Neural cell (in vitro differentiated cells): ENCODE measurements around the gene RBM33. TPM values are rescaled to one million over a fixed set of nuclear protein-coding genes. Genes with fewer than 3 reads are reported as not detected.

Source experiments
- H2AFZ ChIP-seq: fragments of 200-600, 300-800 bp; sonication (generic), shearing (Covaris generic); 2 replicates; pipeline ENCODE4 v1.6.0; 2014; ENCODE audit warnings: low read depth, mild to moderate bottlenecking, antibody characterized with exemption, low read length, moderate library complexity
- H3F3A ChIP-seq: fragments of 200-600 bp; shearing (Covaris generic); 2 replicates; pipeline ENCODE4 v1.6.1; 2016; ENCODE audit warnings: mild to moderate bottlenecking, moderate library complexity, mixed read lengths, antibody characterized with exemption, low read length; ENCODE audit not compliant: insufficient read depth, poor library complexity, severe bottlenecking
- H3K27ac ChIP-seq: fragments of 200-600, 300-800 bp; sonication (generic), shearing (Covaris generic); 2 replicates; pipeline ENCODE4 v1.5.1; 2014; ENCODE audit warnings: mild to moderate bottlenecking, low read length, moderate library complexity
- H3K27me3 ChIP-seq: fragments of 300-800, 200-600 bp; sonication (generic), shearing (Covaris generic); 2 replicates; pipeline ENCODE4 v1.6.0; 2014; ENCODE audit warnings: mild to moderate bottlenecking, low read depth, low read length, moderate library complexity; ENCODE audit not compliant: insufficient read depth
- H3K36me3 ChIP-seq: fragments of 300-800, 200-600 bp; sonication (generic), shearing (Covaris generic); 2 replicates; pipeline ENCODE4 v1.5.1; 2014; ENCODE audit warnings: mild to moderate bottlenecking, antibody characterized with exemption, low read length, moderate library complexity; ENCODE audit not compliant: insufficient read depth
- H3K4me2 ChIP-seq: fragments of 300-800, 200-600 bp; sonication (generic), shearing (Covaris generic); 2 replicates; pipeline ENCODE4 v1.6.0; 2014; ENCODE audit warnings: mild to moderate bottlenecking, low read length
- H3K4me3 ChIP-seq: fragments of 300-800, 200-600 bp; sonication (generic), shearing (Covaris generic); 2 replicates; pipeline ENCODE4 v1.5.1; 2014; ENCODE audit warnings: mild to moderate bottlenecking, low read length, moderate library complexity
- H3K79me2 ChIP-seq: fragments of 200-600 bp; shearing (Covaris generic); replicated peaks from 2 replicates; pipeline ENCODE4 v1.6.0; 2014; ENCODE audit warnings: mild to moderate bottlenecking, low read length, moderate library complexity; ENCODE audit not compliant: insufficient read depth
- H3K9ac ChIP-seq: fragments of 300-800, 200-600 bp; sonication (generic), shearing (Covaris generic); 2 replicates; pipeline ENCODE4 v1.6.1; 2016; ENCODE audit warnings: mild to moderate bottlenecking, low read length, mixed read lengths
- H3K9me2 ChIP-seq: fragments of 200-600 bp; shearing (Covaris generic); 2 replicates; pipeline ENCODE4 v1.6.1; 2016; ENCODE audit warnings: mild to moderate bottlenecking, low read length, mixed read lengths; ENCODE audit not compliant: insufficient read depth
- H3K9me3 ChIP-seq: fragments of 200-600, 300-800 bp; sonication (generic), shearing (Covaris generic); 2 replicates; pipeline ENCODE4 v1.6.1; 2016; ENCODE audit warnings: mild to moderate bottlenecking, mixed run types, low read length, moderate library complexity, mixed read lengths
- H4K20me1 ChIP-seq: fragments of 200-600 bp; shearing (Covaris generic); 2 replicates; pipeline ENCODE4 v1.6.1; 2016; ENCODE audit warnings: mild to moderate bottlenecking, mixed run types; ENCODE audit not compliant: insufficient read depth
- CTCF ChIP-seq: fragments of 450-650 bp; IDR thresholded peaks from 2 replicates; pipeline ENCODE4 v1.5.1; 2014; ENCODE audit warnings: antibody characterized with exemption, mild to moderate bottlenecking, moderate library complexity; ENCODE audit not compliant: poor library complexity, severe bottlenecking
- EP300 ChIP-seq: fragments of 450-650 bp; conservative IDR thresholded peaks from 2 replicates; pipeline ENCODE4 v1.6.1; 2014; ENCODE audit warnings: antibody characterized with exemption, mild to moderate bottlenecking, moderate library complexity; ENCODE audit not compliant: poor library complexity, severe bottlenecking
- EZH2 ChIP-seq: fragments of 200-600, 300-800 bp; shearing (Covaris generic), sonication (generic); IDR thresholded peaks from 2 replicates; pipeline ENCODE4 v1.6.1; 2014; ENCODE audit warnings: antibody characterized with exemption, low read length, borderline replicate concordance, mild to moderate bottlenecking; ENCODE audit not compliant: insufficient read depth, poor library complexity, severe bottlenecking
- MXI1 ChIP-seq: fragments of 450-650 bp; conservative IDR thresholded peaks from 2 replicates; pipeline ENCODE4 v1.6.1; 2014; ENCODE audit warnings: antibody characterized with exemption, mild to moderate bottlenecking; ENCODE audit not compliant: poor library complexity, severe bottlenecking
- POLR2AphosphoS5 ChIP-seq: IDR thresholded peaks from 2 replicates; pipeline ENCODE4 v1.6.1; 2012
- RAD21 ChIP-seq: fragments of 450-650 bp; conservative IDR thresholded peaks from 2 replicates; pipeline ENCODE4 v1.6.1; 2014; ENCODE audit warnings: antibody characterized with exemption, mild to moderate bottlenecking, moderate library complexity
- SMC3 ChIP-seq: fragments of 450-650 bp; conservative IDR thresholded peaks from 2 replicates; pipeline ENCODE4 v1.6.1; 2014; ENCODE audit warnings: antibody characterized with exemption, mild to moderate bottlenecking, moderate library complexity; ENCODE audit not compliant: poor library complexity
- TAF1 ChIP-seq: IDR thresholded peaks from 2 replicates; pipeline ENCODE4 v1.6.1; 2012; ENCODE audit warnings: low read depth
- polyA plus RNA-seq: library from polyadenylated mRNA; depleted of rRNA; stranded (reverse); fragments of >200 nt; gene quantifications from 2 replicates; pipeline ENCODE4 v1.2.3, GENCODE V29; 2014
- TF ChIP-seq, protein P1 (sequence below): IDR thresholded peaks from 2 replicates; pipeline ENCODE4 v1.6.1; 2012; ENCODE audit warnings: borderline replicate concordance

Gene RBM33
- polyA plus RNA-seq, 1 donor from 2014 or later: 53.2 TPM

DNA sequence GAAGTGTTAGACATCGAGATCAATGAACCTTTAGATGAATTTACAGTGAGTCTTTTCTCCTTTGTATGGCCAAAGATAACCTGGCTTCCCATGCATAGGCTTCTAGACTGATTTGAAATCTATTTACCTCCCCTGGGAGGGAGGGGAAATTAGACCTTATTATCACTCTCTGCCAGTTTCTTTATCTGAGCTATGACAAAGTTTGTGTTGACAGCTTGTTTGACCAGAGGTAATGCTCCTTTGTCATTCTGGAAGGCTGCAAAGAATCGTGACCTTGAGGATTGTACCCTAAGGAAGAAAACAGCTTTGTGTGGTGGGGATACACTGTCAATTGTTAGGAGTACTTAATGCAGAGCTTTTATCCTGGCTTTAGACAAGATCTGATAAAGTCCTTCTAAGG lies 36.4 kb downstream of the RBM33 start:
- Histone ChIP-seq H3K9me3 (no peaks in the 10 kb centered on the region), H3F3A (no peaks in the 10 kb centered on the region), H3K9me2 (no peaks in the 10 kb centered on the region), H4K20me1 (no peaks in the 10 kb centered on the region), H2AFZ (no peak overlapping the region), H3K4me2 (no peak overlapping the region), H3K27ac (no peak overlapping the region), H3K4me3 (no peak overlapping the region), H3K36me3 (no peaks in the 10 kb centered on the region), H3K79me2 (peaks cover 13% of the 10 kb centered on the region), H3K9ac (no peak overlapping the region), H3K27me3 (no peaks in the 10 kb centered on the region)
- TF ChIP-seq TAF1: no peak
- TF ChIP-seq EP300: no peak
- TF ChIP-seq POLR2AphosphoS5: no peak
- TF ChIP-seq SMC3: no peak
- TF ChIP-seq, protein P1, sequence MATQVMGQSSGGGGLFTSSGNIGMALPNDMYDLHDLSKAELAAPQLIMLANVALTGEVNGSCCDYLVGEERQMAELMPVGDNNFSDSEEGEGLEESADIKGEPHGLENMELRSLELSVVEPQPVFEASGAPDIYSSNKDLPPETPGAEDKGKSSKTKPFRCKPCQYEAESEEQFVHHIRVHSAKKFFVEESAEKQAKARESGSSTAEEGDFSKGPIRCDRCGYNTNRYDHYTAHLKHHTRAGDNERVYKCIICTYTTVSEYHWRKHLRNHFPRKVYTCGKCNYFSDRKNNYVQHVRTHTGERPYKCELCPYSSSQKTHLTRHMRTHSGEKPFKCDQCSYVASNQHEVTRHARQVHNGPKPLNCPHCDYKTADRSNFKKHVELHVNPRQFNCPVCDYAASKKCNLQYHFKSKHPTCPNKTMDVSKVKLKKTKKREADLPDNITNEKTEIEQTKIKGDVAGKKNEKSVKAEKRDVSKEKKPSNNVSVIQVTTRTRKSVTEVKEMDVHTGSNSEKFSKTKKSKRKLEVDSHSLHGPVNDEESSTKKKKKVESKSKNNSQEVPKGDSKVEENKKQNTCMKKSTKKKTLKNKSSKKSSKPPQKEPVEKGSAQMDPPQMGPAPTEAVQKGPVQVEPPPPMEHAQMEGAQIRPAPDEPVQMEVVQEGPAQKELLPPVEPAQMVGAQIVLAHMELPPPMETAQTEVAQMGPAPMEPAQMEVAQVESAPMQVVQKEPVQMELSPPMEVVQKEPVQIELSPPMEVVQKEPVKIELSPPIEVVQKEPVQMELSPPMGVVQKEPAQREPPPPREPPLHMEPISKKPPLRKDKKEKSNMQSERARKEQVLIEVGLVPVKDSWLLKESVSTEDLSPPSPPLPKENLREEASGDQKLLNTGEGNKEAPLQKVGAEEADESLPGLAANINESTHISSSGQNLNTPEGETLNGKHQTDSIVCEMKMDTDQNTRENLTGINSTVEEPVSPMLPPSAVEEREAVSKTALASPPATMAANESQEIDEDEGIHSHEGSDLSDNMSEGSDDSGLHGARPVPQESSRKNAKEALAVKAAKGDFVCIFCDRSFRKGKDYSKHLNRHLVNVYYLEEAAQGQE: no peak
- TF ChIP-seq MXI1: no peak
- no peak for TF ChIP-seq RAD21
- TF ChIP-seq EZH2: no peak
- TF ChIP-seq CTCF: no peak

DNA sequence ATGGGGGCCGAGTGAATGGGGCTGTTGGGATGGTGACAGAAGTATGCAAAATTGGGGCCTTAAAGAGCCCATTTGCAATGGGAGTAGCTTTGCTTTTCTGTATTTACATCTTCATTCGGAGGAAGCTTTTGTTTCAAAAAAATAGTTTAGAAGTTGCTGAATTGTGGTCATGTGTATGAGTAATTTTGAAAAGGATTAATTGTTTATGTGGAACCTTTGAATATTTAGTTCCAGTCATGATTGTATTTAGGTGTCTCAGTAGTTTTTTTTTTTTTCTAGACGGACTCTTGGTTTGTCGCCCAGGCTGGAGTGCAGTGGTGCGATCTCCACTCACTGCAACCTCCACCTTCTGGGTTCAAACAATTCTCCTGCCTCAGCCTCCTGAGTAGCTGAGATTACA lies 37.2 kb downstream of the RBM33 start:
- TF ChIP-seq, protein P1: no peak
- no peak for TF ChIP-seq EZH2
- TF ChIP-seq RAD21: no peak
- no peak for TF ChIP-seq EP300
- no peak for TF ChIP-seq SMC3
- TF ChIP-seq CTCF: no peak
- TF ChIP-seq POLR2AphosphoS5: no peak
- no peak for TF ChIP-seq MXI1
- TF ChIP-seq TAF1: no peak
- Histone ChIP-seq H2AFZ (no peak overlapping the region), H3K4me3 (no peak overlapping the region), H3K27me3 (no peaks in the 10 kb centered on the region), H3F3A (no peaks in the 10 kb centered on the region), H3K9ac (no peak overlapping the region), H3K27ac (no peak overlapping the region), H3K4me2 (no peak overlapping the region), H3K9me2 (no peaks in the 10 kb centered on the region), H3K36me3 (no peaks in the 10 kb centered on the region), H3K9me3 (no peaks in the 10 kb centered on the region), H3K79me2 (peaks cover 17% of the 10 kb centered on the region), H4K20me1 (no peaks in the 10 kb centered on the region)
